Kidney (tissue), 14 donors: Measurements from ENCODE around the gene RAB36. TPM values are rescaled to one million over a fixed set of nuclear protein-coding genes. Genes with fewer than 3 reads are reported as not detected.

Experiments
- DNase-seq, 5 donors: peaks; one replicate each; pipeline ENCODE4 v3.0.0-alpha.2; 2013 to 2020
- FAIRE-seq: peaks from 2 replicates; lab custom pipeline; 2012; peaks lifted over from hg19 to GRCh38; lab: Jason Lieb, UNC
- H3K27ac ChIP-seq, 2 donors: one replicate each; pipeline ENCODE4 v1.7.0; 2013; ENCODE audit warnings: low read depth in 2 of 2, low read length in 2 of 2, inconsistent platforms in 1 of 2
- H3K27me3 ChIP-seq: one replicate; pipeline ENCODE4 v1.7.1; 2013; ENCODE audit warnings: low read length, inconsistent platforms; ENCODE audit not compliant: control insufficient read depth, insufficient read depth
- H3K36me3 ChIP-seq, 3 donors: one replicate each; pipeline versions ENCODE4 v1.7.0 to v1.7.1; 2013; ENCODE audit warnings: low read length in 3 of 3, control low read depth in 1 of 3, inconsistent platforms in 1 of 3; ENCODE audit not compliant: insufficient read depth in 3 of 3, control insufficient read depth in 2 of 3
- H3K4me1 ChIP-seq, 3 donors: one replicate each; pipeline versions ENCODE4 v1.7.0 to v1.7.1; 2013; ENCODE audit warnings: low read length in 3 of 3, inconsistent platforms in 1 of 3, low read depth in 1 of 3; ENCODE audit not compliant: control insufficient read depth in 2 of 3, insufficient read depth in 2 of 3
- H3K4me3 ChIP-seq, 3 donors: one replicate each; pipeline versions ENCODE4 v1.7.0 to v1.8.1; 2013; ENCODE audit warnings: low read length in 3 of 3, control low read depth in 1 of 3, inconsistent platforms in 1 of 3
- H3K9ac ChIP-seq, 3 donors: one replicate each; pipeline versions ENCODE4 v1.7.0 to v1.7.1; 2013; ENCODE audit warnings: low read length in 3 of 3, control low read depth in 1 of 3, inconsistent platforms in 1 of 3
- H3K9me3 ChIP-seq, 3 donors: one replicate each; pipeline versions ENCODE4 v1.7.0 to v1.7.1; 2013; ENCODE audit warnings: low read length in 3 of 3, control low read depth in 1 of 3, inconsistent platforms in 1 of 3; ENCODE audit not compliant: control insufficient read depth in 2 of 3, insufficient read depth in 1 of 3
- CTCF ChIP-seq: IDR thresholded peaks from 3 replicates; pipeline ENCODE4 v1.5.1; 2012; ENCODE audit warnings: mild to moderate bottlenecking, moderate library complexity, borderline replicate concordance; ENCODE audit not compliant: insufficient read depth; ENCODE audit errors: extremely low read depth
- intact Hi-C: fragments of 100-400 bp; cut with DNase I; formaldehyde crosslinking; loops from one replicate; pipeline ENCODE4 v1.11.1; 2022
- polyA plus RNA-seq: library from polyadenylated mRNA; stranded (reverse); fragments of 350-450 nt; fragmentation: Illumina TruSeq; extraction: RNeasy Lipid Tissue Mini Kit (QIAGEN cat#74804); gene quantifications from one replicate; pipeline ENCODE4 v1.2.3, GENCODE V29; 2014; ENCODE audit warnings: low read depth, low replicate concordance; ENCODE audit not compliant: insufficient read depth
- total RNA-seq: library from RNA; stranded (reverse); fragmentation: NEBNext Ultra II Directional; extraction: Animal tissue kit (Norgen Biotek cat#: 25700); gene quantifications from one replicate; pipeline ENCODE4 v1.2.1, GENCODE V29; 2021
- donor health status: control.
- donor health status: control.
- donor health status: control.
- donor health status: control.
- donor health status: control.
- donor health status: DM: yes; HTN: yes; CAD: no.
- donor health status: Normal renal cell carcinoma (clear cell type).

Gene RAB36
- total and polyA plus RNA-seq, 2 donors from 2014 or later, result 9.7 to 30.5 TPM

- FAIRE-seq, result no peak
- no peak for DNase-seq
- H3K27ac ChIP-seq, result no peak overlapping the region
- TF ChIP-seq CTCF, result no peak
- no peaks in the 10 kb centered on the region for H3K36me3 ChIP-seq
- H3K9me3 ChIP-seq, result no peaks in the 10 kb centered on the region
- no peak overlapping the region for H3K9ac ChIP-seq
- intact Hi-C loops, result no loop called here
- H3K27me3 ChIP-seq, result no peaks in the 10 kb centered on the region
- H3K4me1 ChIP-seq, result peaks cover 0 to 8% (median 0%) of the 10 kb centered on the region in 3 donors
- no peak overlapping the region for H3K4me3 ChIP-seq
Measured at GRCh38 chr22:23097412-23098229, 47.7 kb upstream of the RAB36 start.

- Histone ChIP-seq H3K27ac (peak overlapping the region in 1 of 2 donors; percentile 42), H3K4me1 (peaks cover 0 to 7% (median 0%) of the 10 kb centered on the region in 3 donors), H3K9ac (no peak overlapping the region), H3K4me3 (no peak overlapping the region), H3K9me3 (no peaks in the 10 kb centered on the region), H3K36me3 (no peaks in the 10 kb centered on the region), H3K27me3 (no peaks in the 10 kb centered on the region)
- intact Hi-C loops, result no loop called here
- TF ChIP-seq CTCF, result no peak
- no peak for DNase-seq
- FAIRE-seq, result no peak
Measured at GRCh38 chr22:23098230-23098705, 47.0 kb upstream of the RAB36 start.

GRCh38 chr22:23098718-23099530 is 46.4 kb upstream of the RAB36 start:
- Histone ChIP-seq H3K4me1 (peaks cover 0 to 5% (median 0%) of the 10 kb centered on the region in 3 donors), H3K9ac (no peak overlapping the region), H3K36me3 (no peaks in the 10 kb centered on the region), H3K27me3 (no peaks in the 10 kb centered on the region), H3K27ac (peak overlapping the region in 1 of 2 donors; percentile 42), H3K9me3 (no peaks in the 10 kb centered on the region), H3K4me3 (no peak overlapping the region)
- intact Hi-C loops, result no loop called here
- TF ChIP-seq CTCF, result no peak
- no peak for FAIRE-seq
- DNase-seq, result peak in 1 of 5 donors; percentile 13
